DMS153 treated with DMSO at 0.1 percent for 48 hours (cell line): Measurements from ENCODE around the gene FBXW12.
"Not testable (repeated sequence)": the region's sequence is repeated elsewhere in the genome, so short reads cannot be mapped to it uniquely, and the experiment has no call there.

Experiments used
- DNase-seq: peaks from one replicate; lab custom pipeline; 2025; ENCODE audit not compliant: unreplicated experiment; lab: John Stamatoyannopoulos, UW

FBXW12 gene, protein sequence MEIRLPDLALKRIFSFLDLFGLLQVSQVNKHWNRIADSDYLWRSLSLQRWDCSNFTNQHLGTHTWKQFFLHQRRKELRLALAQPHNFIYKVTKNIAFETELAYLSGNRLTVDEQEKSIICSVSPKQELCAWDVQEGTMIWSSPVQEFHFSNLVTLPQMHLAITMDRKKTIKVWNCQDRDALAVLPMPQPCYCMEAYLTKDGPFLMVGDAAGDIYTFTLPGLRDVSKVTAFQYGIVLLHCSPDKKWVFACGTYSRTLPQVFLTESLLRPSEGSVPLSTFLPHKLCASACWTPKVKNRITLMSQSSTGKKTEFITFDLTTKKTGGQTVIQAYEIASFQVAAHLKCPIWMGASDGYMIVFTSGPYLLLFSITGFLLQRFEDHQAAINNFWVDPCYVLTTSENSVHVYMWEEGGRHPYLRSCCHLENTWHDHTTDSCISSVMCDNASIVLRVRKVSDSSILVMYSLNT

DNA sequence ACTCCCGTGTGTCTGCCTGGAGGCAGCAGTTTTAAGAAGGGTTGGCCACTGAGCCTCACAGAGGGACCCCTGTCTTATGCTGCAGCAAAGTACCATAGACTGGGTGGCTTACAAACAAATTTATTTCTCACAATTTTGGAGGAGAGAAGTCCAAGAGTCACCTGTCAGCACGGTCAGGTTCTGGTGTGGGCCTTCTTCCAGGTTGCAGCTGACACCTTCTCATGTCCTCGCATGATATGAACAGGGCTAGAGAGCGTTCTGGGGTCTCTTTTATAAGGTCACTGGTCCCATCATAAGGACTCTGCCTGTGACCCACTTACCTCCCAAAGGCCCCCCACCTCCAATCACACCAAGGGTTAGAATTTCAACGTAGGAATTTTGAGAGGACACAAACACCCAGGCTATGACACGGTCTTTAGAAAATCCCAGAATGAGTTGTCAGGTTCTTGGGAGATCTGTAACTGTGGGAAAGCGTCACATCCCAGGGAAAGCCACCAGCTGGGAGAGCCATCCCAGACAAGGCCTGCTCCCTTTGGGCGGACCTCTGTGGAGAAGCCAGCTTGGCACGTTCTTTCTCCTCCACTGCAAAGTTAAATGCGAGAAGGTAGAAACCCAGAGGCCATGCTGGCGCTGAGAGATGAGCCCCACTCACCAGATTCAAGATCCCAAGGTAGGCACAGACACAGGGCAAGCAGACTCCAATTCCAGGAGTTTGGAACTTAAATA, at the start of gene FBXW12:
FBXW12 (plus strand) TSS at position 569 of the 726 bp plus-strand sequence. CDS start 549 bp downstream, outside the sequence.
- DNase-seq, result no peak

DNA sequence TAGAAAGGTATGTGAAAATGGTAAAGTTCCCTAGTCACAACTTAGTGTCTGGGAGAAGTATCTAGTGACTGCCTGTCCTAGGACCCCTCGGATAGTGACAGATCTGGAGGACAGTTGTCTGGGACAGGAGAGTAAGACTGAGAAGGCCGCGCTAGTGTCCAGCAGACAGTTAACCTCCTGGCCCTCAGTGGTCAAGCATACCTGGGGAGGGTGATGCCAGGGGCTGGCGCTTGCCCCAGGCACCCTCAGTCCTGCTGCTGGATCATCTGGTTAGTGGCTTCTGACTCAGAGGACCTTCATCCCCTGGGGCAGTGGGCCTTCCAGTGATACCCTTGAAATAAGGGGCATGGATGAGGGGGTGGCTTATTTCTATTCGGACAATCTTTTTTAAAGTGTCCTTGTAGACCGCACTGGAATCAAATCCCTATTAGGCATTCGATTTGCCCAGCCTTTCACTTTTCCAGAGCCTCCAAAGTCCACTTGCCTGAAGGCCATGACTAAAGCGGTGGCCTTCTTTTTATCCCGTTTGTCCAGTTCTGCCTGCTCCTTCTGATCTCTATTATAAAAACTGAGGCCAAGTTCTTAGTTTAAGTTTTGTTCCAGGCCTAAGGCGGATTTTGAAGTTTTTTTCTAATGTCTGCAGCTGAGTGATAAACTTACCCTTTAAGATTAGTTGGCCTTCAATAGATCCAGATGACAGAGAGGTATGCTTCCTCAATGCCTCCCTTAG, 40.1 kb upstream of the FBXW12 start:
- DNase-seq, result not testable (repeated sequence)

DNA sequence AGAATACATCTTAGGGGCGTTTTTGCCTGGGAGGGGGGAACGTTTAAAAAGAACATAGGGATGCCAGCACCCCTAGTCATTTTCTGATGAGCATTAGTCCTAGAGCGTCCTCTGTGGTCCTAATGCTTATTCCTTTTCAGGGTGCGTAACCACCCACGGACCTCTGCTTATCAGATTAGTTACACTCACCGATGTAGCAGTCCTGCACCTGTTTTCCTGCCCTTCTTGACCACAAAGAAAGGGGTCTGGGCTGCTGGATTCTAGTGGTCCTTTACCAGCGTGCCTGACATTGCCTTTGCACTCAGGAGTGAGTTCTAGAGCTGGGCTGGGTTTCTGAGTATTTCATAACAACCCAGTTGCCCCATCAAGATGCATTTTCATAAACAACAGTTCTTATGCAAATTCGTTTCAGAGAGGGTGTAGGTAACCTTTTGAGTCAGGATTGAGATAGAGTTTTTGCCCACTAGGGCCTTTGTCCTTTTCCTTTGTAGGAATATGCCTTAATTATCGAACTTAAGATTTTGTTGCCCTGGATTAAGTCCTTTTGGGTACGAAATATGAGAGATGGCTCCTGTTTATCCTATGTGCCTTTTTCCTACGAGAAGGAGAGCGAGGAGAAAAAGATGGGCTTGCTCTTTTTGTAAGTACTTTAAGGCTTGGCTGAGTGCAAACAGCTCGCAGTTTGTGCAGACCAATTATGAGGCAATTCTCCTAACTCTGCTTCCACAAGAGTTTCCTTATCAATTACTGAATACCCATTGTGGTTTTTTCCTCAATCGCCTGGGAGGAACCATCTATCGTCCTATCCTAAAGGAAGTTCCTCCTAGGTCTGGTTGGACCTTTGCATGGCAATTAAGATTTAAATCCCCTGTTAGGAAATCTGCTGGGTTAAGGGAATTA, 38.4 kb upstream of the FBXW12 start, which contains the start of gene SPINK8:
SPINK8 (minus strand) TSS at position 316 of the 900 bp plus-strand sequence. CDS start 5,320 bp downstream, outside the sequence.
- DNase-seq, result not testable (repeated sequence)

DNA sequence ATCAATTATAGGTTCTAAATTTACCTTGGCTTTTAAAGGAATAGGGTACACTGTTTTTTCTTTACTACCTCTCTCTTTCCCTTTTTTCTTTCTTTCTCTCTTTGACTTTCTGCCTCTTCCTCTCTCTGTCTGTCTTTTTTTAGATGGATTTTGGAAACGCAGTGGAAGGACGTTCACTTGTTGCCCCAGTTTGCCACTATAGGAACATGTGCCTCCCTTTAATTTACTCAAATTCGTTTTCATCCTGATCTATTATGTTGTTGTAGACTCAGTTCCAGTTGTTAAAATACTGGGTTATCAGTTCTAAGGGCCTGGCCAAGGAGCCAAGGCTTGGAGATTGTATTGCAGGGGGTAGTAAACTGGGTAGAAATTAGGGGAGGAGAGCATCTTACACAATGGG, 37.4 kb upstream of the FBXW12 start:
- no peak for DNase-seq

DNA sequence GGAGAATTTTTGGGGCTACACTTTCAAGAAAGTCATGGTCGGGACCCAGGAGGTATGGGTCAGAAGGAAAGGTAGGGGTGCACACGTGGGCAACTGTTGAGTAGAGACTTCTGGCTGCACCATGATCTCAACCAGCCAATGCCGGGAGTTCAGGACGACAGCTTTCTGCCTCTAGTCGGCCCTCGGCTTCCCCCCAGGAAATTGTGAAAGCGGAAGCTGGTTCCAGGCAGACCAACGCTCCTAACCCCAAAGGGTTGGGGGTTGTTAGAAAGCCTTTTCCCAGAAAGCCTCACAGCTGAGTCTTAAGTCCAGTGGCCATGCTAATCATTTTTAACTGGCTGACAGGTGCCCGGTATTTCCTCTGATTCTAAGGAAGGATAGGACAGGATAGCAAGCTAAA, 36.7 kb upstream of the FBXW12 start:
- DNase-seq, result not testable (repeated sequence)

DNA sequence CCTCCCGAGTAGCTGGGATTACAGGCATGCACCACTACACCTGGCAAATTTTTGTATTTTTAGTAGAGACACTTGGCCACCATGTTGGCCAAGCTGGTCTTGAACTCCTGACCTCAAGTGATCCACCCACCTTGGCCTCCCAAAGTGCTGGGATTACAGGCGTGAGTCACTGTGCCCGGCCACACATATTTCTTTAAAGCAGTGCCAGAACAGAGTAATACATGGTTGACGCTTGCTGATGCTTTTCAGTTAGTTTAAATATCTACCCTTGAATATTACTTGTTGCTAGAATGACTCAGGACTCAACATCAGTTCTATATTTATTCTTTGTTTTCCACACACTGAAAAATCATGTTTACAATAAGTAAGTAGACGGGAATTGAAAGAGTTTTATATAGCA, 34.5 kb upstream of the FBXW12 start:
- DNase-seq, result not testable (repeated sequence)

DNA sequence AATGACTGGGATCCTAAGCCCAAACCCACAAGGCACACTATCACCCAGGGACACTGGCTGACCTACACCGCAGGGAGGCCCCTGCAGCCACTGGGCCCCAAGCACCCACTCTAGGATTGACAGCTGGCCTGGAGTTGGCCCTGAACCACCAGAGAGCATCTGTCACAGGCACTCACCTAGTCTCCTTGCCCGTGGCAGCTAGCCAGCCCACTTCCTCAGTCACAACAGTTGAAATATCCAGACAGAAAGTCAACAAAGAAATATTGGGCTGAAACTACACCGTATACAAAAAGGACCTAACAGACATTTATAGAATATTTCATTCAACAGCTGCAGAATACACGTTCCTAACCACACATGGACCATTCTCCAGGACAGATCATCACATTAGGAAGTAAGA, 33.4 kb upstream of the FBXW12 start:
- no peak for DNase-seq

DNA sequence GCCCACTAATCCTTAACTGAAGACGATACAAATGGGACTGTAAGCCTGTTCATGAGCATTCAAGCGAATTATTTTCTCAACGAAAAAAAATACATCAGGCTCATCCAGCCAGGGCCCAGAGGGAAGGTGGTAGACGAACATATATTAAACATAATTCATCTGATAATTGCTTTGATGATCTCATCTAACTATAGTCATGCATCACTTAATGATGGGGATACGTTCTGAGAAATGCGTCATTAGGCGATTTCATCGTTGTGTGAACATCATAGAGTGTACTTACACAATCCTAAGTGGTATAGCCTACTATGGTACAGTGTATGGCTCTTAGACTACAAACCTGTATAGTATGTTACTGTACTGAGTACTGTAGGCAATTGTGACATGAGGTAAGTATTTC, 28.6 kb upstream of the FBXW12 start:
- DNase-seq, result no peak

DNA sequence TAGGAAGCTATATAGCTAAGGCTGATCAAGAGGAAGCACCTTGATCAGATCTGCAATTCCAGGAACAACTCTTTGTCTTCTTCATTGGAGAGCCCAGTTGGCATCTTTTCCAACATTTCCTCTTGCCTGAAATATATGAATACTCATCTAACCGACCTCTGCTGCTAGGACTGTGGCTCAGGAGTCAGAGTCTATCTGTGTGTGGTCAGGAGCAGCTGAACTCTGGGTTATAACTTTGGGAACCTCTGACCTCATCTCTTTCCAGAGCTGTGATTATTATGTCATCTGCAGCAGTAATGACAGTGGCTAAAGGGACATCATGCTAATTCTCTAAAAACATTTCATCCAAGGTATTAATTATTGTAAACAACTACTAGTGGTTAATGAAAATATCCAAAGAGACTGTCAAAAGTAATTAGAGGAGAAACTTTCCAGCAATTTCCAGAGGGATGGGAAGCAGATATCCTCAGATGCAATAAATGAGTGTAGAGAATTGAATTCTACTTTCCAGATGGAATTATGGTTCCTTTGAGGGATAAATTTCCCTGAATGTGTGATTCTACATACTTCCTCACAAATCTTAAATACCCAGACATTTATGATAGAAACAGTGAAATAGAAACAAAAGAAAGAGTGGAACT, 27.0 kb upstream of the FBXW12 start:
- DNase-seq, result no peak

DNA sequence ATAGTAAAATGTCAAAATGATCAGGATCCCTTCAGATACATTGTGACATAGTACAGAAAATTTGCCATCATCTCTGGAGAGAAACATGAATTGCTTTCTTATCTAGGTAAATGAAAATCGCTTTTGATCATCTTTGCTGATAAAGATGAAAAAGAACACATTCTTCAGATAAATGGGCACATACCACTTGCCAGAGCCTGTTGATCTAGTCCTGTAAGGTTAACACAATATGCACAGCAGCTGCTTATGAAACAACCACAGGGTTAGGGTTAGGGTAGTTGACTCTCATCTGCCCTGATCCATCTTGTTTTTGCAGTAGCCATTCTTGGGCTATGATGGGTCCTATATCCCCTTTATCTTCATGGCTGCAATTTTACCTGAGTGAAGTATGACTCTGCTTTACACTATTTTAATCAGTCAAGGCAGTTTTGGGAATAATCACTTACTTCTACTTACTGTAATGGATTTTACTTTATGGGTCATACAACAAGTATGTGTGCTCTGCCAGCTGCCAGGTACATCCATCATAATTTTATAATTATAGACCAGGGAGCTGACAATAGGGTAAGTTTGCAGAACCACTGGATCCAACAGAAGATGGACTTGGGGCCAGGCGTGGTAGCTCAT, 26.0 kb upstream of the FBXW12 start:
- no peak for DNase-seq

DNA sequence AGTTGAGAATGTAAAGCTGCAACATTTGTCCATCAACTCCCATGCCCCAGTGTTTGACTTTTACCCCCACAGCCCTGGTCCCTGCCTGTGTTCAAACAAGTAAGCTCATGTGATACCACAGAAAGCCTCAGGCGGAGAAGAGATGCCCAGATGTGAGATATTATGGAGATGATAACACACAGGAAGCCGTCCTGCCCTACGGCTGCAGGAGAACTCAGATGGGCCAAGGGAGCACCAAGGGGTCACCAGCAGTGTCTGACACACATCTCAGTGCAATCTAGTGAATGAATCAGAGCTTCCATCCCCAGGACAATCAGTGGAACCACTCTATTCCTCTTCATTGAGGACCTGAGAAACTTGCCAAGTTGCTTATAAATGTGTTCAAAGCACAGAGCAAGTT, 24.5 kb upstream of the FBXW12 start:
- no peak for DNase-seq

DNA sequence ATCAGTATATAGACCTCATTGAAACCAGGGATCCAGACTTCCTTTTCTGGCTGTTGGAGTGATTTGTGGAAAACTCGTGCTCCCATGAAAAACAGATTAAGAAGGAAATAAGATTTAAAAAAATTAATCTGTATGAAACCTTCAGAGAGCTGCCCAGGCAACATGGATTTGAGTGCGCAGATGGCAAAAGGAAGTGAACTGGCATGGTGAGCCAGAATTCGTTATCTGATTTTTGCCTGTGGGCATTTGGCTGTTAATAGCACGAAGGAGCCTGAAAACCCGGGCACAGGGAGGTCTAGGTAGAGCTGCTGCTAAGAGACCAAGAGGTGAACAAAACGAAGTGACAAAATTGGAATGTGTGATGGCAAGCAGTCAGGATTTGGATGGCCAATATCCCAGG, 19.5 kb upstream of the FBXW12 start:
- no peak for DNase-seq

DNA sequence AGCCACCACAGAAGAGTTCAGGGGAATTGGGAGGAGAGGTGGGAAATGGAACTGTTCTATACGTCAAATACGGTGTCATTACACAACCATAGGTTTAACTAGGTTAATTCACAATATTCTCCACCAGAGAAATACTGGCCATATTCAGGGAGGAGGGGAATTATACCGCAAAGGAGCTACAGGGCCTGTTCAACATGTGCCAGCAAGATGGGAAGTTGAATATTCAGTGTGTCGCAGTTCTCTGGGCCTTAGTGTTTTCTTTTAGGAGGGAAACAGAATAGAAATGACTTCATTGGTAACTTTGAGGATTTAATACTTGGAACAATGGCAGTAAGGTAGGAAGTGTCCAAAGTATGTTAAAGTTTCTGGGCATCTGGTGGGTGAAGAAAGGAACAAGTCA, 18.0 kb upstream of the FBXW12 start:
- DNase-seq, result no peak

DNA sequence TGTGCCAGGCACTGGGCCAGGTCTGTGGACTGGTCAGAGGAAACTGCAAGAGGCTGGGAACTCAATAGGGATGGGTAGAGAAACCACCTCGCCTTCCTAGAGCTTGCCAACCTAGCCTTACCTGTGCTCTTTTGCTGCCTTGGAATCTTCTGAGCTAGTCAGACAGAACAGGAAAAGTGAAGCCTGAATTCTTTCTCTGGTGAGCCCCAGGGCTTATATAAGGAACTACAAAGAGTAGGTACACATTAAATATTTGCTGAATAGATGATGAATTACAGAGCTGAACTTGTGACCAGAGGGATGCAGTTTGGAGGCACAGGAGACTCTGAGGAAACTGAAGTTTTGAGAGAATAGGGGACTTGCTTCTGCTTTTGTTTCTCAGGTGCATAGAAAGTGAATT, 15.6 kb upstream of the FBXW12 start:
- no peak for DNase-seq

DNA sequence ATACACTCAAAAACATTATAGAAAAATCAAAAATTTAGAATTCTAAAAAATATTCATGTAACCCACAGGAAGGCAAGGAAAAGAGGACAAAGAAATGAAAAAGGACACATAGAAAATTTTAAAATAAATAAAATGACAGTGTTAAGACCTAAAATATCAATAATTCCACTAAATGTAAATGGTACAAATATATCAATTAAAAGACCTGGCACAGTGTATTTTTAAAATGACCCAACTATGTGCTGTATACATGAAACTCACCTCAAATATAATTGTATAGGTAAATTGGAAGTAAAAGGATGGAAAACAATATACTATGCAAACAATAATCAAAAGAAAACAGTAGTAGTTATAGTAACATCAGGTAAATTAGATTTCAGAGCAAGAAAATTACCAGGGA, 10.1 kb upstream of the FBXW12 start:
- DNase-seq, result no peak

DNA sequence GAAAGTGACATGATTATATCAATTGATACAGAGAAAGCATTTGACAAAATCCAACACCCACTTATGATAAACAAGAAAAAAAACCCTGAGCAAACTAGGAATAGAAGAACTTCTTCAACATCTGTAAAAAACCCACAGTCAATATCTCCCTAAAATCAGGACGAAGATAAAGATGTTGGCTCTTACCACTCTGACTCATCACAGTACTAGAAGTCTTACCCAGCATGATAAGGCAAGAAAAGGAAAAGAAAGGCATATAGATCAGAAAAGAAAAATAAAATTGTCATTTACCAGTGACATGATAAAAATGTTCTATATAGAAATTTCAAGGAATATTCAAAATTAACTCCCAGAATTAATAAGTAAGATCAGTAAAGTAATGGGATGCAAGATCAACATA, 7.2 kb upstream of the FBXW12 start:
- DNase-seq, result no peak

DNA sequence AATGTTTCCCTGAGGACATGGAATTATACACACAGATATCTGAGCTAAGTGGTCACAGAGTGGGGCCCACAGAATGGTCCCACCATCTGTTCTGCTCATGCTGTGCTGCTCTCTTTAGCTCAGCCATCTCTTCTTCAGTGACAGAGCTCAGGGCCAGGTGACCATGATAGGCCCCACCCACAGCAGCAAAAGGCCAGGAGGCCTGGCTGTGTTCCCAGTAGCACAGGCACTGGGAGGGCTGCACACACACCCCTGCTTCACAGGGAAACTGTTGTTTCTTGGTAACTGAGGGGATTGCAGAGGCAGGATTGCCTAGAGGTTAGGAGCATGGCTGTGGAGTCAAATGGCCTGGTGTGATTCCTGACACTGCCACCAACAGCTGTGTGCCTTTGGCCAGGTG, 4.8 kb upstream of the FBXW12 start:
- no peak for DNase-seq

DNA sequence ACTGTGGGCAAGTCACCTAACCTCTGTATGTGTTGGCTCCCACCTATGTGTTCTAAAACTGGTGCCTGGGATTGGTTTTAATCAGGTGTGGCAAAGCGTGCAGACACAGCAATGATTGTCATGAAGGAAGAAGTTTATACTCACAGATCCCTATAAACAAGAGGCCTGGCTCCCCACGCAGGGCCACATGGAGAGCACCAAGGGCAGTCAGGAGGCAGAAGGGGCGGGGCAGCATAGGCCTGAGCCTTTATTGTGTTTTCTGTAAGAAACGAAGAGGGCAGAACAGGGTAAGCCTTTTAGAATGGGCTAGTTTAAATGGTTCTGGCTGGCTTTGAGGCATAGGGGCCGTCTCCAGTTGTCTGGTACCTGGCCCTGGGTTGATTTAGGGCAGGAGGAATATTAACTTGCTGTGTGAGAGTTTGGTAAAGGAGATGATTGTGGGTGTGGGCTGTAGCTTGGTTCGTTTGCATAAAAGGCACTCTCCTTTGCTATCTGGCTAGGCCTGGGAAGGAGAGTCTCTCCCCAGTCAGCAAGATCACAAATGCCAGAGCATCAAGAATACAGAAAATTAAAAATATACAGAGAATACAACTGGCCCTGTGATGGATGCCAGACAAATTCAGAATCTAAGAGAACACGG, 2.2 kb upstream of the FBXW12 start:
- DNase-seq, result no peak

DNA sequence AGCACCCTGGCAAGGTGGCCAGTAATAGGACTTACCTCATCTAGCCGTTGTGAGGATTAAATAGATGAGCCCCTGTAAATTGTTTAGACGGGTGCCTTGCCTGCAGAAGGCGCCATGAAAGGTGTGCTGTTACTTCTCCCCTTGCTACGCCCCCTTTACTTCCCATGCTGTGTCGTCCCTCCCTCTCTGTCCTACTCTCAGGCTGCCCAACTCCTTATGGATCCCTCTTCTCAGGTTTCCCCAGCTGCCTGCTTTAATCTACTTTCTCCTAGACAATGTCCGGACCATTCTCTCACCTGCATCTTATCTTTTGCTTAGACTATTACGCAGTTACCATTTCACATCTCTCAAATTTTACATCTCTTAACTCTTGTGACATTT, 1.7 kb upstream of the FBXW12 start:
- DNase-seq, result no peak
